ENCODE results near the gene CA10. TPM values are rescaled to one million over a fixed set of nuclear protein-coding genes. Genes with fewer than 3 reads are reported as not detected.

CA10 gene
- total RNA-seq, 2 donors from 2014 or later, result not detected

DNA sequence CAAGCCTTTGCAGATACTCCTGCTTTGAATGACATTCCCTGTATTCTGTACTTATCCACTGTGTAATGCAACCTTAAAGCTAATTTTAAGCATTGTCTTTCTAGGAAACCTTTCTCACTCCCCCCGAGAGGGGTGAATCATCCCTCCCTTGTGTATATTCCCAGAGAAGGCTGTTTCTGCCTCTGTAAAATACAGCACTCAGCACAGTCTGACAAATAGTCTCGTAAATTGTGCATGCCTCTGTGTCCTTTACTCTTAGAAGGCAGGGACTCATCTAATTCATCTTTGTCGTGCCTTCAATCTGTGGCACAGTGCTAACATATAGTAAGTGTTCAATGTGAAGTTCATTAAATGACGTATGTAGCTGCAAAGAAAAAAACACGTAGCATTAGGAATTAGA is 200.7 kb downstream of the CA10 start:
- peaks cover 0 to 30% of the 10 kb centered on the region in 2 donors for H3K9me3 ChIP-seq
- no peak overlapping the region for H3K27ac ChIP-seq
- no peaks in the 10 kb centered on the region for H3K36me3 ChIP-seq
- no peaks in the 10 kb centered on the region for H3K4me1 ChIP-seq
- no peak for DNase-seq (ENCODE audit: low spot score)
- no peak overlapping the region for H3K4me3 ChIP-seq
- TF ChIP-seq, protein P1, sequence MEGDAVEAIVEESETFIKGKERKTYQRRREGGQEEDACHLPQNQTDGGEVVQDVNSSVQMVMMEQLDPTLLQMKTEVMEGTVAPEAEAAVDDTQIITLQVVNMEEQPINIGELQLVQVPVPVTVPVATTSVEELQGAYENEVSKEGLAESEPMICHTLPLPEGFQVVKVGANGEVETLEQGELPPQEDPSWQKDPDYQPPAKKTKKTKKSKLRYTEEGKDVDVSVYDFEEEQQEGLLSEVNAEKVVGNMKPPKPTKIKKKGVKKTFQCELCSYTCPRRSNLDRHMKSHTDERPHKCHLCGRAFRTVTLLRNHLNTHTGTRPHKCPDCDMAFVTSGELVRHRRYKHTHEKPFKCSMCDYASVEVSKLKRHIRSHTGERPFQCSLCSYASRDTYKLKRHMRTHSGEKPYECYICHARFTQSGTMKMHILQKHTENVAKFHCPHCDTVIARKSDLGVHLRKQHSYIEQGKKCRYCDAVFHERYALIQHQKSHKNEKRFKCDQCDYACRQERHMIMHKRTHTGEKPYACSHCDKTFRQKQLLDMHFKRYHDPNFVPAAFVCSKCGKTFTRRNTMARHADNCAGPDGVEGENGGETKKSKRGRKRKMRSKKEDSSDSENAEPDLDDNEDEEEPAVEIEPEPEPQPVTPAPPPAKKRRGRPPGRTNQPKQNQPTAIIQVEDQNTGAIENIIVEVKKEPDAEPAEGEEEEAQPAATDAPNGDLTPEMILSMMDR (IDR thresholded peaks at IDR 0.05), result no peak
- H3K27me3 ChIP-seq, result no peaks in the 10 kb centered on the region

DNA sequence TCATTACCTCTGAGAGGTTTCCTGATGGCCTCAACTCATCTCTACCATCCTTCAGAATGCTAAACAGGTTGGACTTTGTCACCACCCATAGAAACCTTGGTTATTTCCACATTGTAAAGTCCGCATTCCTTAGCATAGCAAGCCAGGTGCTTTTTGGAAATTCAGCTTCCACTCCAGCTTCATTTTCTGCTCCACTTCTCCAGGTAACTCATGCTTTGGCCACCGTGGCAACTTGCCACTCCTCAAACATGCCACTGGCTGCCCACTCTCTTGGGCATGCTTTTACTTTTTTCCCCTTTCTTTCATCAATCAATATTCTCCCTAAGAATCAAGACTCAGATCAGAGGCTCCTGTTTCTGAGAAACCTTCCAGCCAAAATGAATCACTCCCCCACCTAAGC is 203.3 kb downstream of the CA10 start:
- no peak overlapping the region for H3K4me3 ChIP-seq
- no peaks in the 10 kb centered on the region for H3K27me3 ChIP-seq
- H3K36me3 ChIP-seq, result no peaks in the 10 kb centered on the region
- no peak overlapping the region for H3K27ac ChIP-seq
- no peaks in the 10 kb centered on the region for H3K4me1 ChIP-seq
- H3K9me3 ChIP-seq, result peaks cover 0 to 6% of the 10 kb centered on the region in 2 donors
- TF ChIP-seq, protein P1 (IDR thresholded peaks at IDR 0.05), result no peak
- DNase-seq (ENCODE audit: low spot score), result no peak

DNA sequence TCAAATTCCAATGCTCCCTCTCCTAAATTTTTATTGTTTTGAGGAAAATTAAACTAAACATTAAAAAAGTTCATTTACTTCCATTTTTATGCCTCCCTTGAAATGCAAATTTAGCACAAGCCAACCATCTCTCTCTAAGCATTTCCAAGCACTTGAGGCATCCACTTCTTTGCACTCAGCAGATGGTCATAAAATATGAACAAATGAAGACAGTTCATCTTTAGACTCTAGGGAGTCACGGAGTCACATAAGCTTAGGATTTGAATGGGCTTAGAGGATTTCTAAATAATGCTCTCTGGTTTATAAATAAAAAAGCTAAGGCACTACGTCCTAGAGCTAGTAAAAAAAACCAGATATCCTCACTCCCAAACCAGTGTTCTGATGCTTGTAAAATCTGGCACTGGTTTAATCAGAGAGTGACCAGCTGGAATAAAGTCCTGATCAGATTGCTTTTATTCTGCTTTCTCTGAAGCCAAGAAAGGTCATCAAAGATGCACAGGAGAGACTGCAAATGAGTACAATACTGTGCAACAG is 204.2 kb downstream of the CA10 start:
- no peaks in the 10 kb centered on the region for H3K36me3 ChIP-seq
- H3K4me1 ChIP-seq, result no peaks in the 10 kb centered on the region
- no peak overlapping the region for H3K27ac ChIP-seq
- no peak for DNase-seq (ENCODE audit: low spot score)
- H3K4me3 ChIP-seq, result no peak overlapping the region
- TF ChIP-seq, protein P1 (IDR thresholded peaks at IDR 0.05), result no peak
- H3K27me3 ChIP-seq, result no peaks in the 10 kb centered on the region
- H3K9me3 ChIP-seq, result peaks cover 0 to 5% of the 10 kb centered on the region in 2 donors

DNA sequence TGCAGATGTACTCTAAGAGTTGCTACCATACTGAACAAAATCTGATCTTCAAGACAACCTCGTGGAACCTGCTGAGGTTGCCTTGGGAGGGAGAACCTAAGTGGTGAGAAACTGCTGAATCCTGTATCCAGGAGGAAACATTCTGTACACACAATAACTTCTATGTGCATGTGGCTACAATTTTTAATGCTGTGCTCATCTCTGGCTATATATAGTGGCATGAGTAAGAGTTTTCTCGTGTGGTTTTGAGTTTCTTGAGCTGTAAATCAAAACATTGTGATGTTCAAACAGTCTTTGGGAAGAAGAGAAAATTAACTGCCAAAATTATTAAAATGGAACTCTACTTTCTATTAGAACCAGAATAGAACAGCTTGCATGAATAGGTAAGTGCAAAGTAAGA is 206.8 kb downstream of the CA10 start:
- no peak for DNase-seq (ENCODE audit: low spot score)

DNA sequence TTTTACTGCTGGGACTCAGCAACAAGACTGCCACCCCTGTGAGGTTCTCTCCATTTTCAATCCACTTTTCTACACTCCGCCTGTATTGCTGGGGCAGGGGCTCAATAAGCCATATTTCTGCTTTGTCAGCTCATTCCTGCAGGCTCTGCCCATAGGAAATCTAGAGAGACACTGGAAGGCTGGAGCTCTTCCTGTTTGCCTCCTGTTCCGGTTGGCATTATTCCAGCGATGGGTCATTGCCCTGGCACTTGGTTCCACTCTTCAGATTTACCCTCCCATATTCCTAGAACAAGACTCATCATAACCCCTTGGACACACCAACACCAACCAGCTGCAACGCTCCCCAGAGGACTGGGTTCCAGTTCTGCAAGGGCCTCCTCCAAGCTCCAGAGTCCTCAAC is 210.4 kb downstream of the CA10 start:
- DNase-seq (ENCODE audit: low spot score), result no peak
- H3K27me3 ChIP-seq, result no peaks in the 10 kb centered on the region
- H3K27ac ChIP-seq, result no peak overlapping the region
- no peaks in the 10 kb centered on the region for H3K36me3 ChIP-seq
- H3K4me3 ChIP-seq, result no peak overlapping the region
- TF ChIP-seq, protein P1 (IDR thresholded peaks at IDR 0.05), result no peak
- peaks cover 0 to 4% of the 10 kb centered on the region in 2 donors for H3K9me3 ChIP-seq
- no peaks in the 10 kb centered on the region for H3K4me1 ChIP-seq

More for the DNA sequence above, 206.8 kb downstream of the CA10 start:
- no peaks in the 10 kb centered on the region for H3K27me3 ChIP-seq
- H3K4me1 ChIP-seq, result no peaks in the 10 kb centered on the region
- no peak overlapping the region for H3K27ac ChIP-seq
- H3K9me3 ChIP-seq, result peaks cover 0 to 5% of the 10 kb centered on the region in 2 donors
- H3K36me3 ChIP-seq, result no peaks in the 10 kb centered on the region
- TF ChIP-seq, protein P1 (IDR thresholded peaks at IDR 0.05), result no peak
- no peak overlapping the region for H3K4me3 ChIP-seq

DNA sequence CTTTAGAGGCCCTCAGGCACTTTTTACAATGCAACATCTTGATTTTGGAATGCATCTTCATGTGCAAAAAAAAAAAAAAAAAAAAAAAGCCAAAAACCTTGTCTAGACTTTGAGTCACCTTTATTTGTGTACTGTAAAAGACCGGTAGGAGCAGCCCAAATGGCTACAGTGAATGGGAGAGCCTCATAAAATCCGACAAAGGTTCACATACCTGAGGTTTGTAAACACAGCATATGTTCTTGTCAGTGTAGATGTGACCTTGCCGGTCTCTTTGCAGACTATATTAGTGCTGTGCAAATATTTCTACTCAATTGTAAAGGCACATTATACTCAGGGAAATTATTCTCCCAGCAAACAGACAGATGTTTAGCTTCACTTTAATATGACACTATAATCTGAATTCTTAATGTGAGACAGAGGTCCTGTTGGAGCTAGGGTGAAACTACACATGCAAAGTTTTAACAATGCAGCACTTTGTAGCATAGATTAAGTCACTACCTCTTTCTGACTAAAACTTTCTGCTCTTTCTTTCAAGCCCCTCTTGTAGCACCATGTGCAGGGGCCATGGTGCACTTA is 211.3 kb downstream of the CA10 start:
- no peaks in the 10 kb centered on the region for H3K4me1 ChIP-seq
- H3K4me3 ChIP-seq, result no peak overlapping the region
- H3K36me3 ChIP-seq, result no peaks in the 10 kb centered on the region
- no peaks in the 10 kb centered on the region for H3K27me3 ChIP-seq
- TF ChIP-seq, protein P1 (IDR thresholded peaks at IDR 0.05), result no peak
- no peak overlapping the region for H3K27ac ChIP-seq
- DNase-seq (ENCODE audit: low spot score), result no peak
- no peaks in the 10 kb centered on the region for H3K9me3 ChIP-seq
